Calu3 (cell line): ENCODE measurements around the gene APH1B. TPM values are rescaled to one million over a fixed set of nuclear protein-coding genes. Genes with fewer than 3 reads are reported as not detected.

Experiments
- BruUV-seq: library from RNA; stranded (reverse); fragments of 400-500 nt; replicated peaks from 2 replicates; lab custom pipeline; 2021; lab: Mats Ljungman, UMichigan
- CTCF ChIA-PET: fragments of 300-600 bp; sonication (Branson Sonifier 250); formaldehyde crosslinking; loops from one replicate; lab custom pipeline; 2022; ENCODE audit warnings: antibody characterized with exemption; lab: Charles Lee
- DNase-seq: peaks from one replicate; pipeline ENCODE4 v3.0.0; 2022
- H3K27ac Mint-ChIP-seq: one replicate; pipeline ENCODE4 v1.8.0; 2022; ENCODE audit warnings: mixed read lengths; ENCODE audit not compliant: unreplicated experiment
- H3K27me3 Mint-ChIP-seq: one replicate; pipeline ENCODE4 v1.8.0; 2022; ENCODE audit warnings: mixed read lengths; ENCODE audit not compliant: unreplicated experiment
- H3K36me3 Mint-ChIP-seq: one replicate; pipeline ENCODE4 v1.8.0; 2022; ENCODE audit warnings: mild to moderate bottlenecking, moderate library complexity, mixed read lengths; ENCODE audit not compliant: insufficient read depth, unreplicated experiment
- H3K4me1 Mint-ChIP-seq: one replicate; pipeline ENCODE4 v1.8.0; 2022; ENCODE audit warnings: mild to moderate bottlenecking, low read depth, mixed read lengths; ENCODE audit not compliant: unreplicated experiment
- H3K4me3 Mint-ChIP-seq: one replicate; pipeline ENCODE4 v1.8.0; 2022; ENCODE audit warnings: mild to moderate bottlenecking, low read depth, moderate library complexity, mixed read lengths; ENCODE audit not compliant: unreplicated experiment
- H3K9me3 Mint-ChIP-seq: one replicate; pipeline ENCODE4 v1.8.0; 2022; ENCODE audit warnings: low read depth, mixed read lengths; ENCODE audit not compliant: unreplicated experiment
- intact Hi-C: fragments of 100-400 bp; cut with micrococcal nuclease; formaldehyde crosslinking; loops from one replicate; pipeline ENCODE4 v1.10.0; 2022; ENCODE audit not compliant: unreplicated experiment
- total RNA-seq: library from RNA; stranded (reverse); gene quantifications from 2 replicates; pipeline ENCODE4 v1.2.3, GENCODE V29; 2022
- TF ChIP-seq, protein P1 (sequence below): fragments of 200-600 bp; IDR thresholded peaks from one replicate; pipeline ENCODE4 v1.8.0; 2022; ENCODE audit warnings: antibody characterized with exemption; ENCODE audit not compliant: unreplicated experiment

The APH1B gene
- total RNA-seq, 1 experiment from 2014 or later, result 11.4 TPM

DNA sequence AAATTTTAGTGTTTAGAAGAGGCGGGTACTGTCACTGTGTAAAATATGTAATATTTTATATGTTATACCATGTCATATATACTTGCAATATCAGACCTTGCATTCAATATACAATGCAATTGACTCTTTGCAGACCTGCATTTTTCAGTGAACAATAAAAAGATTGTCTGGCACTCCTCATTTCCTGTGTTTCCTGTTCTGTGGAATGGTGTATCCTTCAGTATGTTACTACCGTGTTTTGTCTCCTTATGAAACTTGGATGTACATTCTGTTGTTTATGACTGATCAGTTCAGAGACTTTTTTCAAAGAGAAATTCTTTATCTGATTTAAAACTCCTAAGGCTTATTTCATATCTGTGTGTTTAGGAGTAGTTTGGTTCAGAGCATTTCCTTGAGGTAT lies 31.5 kb downstream of the APH1B start:
- H3K9me3 Mint-ChIP-seq, result peaks cover 5% of the 10 kb centered on the region
- no peaks in the 10 kb centered on the region for H3K36me3 Mint-ChIP-seq
- no peak overlapping the region for H3K4me3 Mint-ChIP-seq
- H3K4me1 Mint-ChIP-seq, result peaks cover 8% of the 10 kb centered on the region
- CTCF ChIA-PET, result interaction anchor here (0.6 kb wide), 1 partner anchor 567 kb away, joined by 3 read pairs; no protein-coding TSS in a partner anchor
- TF ChIP-seq, protein P1, sequence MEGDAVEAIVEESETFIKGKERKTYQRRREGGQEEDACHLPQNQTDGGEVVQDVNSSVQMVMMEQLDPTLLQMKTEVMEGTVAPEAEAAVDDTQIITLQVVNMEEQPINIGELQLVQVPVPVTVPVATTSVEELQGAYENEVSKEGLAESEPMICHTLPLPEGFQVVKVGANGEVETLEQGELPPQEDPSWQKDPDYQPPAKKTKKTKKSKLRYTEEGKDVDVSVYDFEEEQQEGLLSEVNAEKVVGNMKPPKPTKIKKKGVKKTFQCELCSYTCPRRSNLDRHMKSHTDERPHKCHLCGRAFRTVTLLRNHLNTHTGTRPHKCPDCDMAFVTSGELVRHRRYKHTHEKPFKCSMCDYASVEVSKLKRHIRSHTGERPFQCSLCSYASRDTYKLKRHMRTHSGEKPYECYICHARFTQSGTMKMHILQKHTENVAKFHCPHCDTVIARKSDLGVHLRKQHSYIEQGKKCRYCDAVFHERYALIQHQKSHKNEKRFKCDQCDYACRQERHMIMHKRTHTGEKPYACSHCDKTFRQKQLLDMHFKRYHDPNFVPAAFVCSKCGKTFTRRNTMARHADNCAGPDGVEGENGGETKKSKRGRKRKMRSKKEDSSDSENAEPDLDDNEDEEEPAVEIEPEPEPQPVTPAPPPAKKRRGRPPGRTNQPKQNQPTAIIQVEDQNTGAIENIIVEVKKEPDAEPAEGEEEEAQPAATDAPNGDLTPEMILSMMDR, result no peak
- intact Hi-C loops, result loop anchor here (10.0 kb wide), 1 partner anchor 246 kb away; no protein-coding TSS in a partner anchor
- H3K27me3 Mint-ChIP-seq, result no peaks in the 10 kb centered on the region
- DNase-seq, result no peak
- no peak overlapping the region for H3K27ac Mint-ChIP-seq
- BruUV-seq, result no TSS peak

DNA sequence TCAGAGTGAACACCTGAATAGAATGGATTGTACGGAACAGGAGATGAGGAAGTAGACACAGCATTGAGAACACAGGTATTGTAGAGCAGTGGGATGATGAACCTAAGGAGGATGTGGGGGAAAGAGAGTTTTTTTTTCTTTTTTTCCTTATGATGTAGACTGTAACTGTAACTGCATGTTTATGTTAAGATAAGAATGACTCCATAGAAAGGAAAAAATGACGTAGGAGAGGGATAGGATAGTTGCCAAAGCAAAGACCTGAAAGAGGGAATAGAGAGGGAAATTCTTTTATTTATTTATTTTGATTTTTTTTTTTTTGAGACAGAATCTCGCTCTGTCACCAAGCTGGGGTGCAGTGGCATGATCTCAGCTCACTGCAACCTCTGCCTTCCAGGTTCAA lies 33.2 kb downstream of the APH1B start:
- TF ChIP-seq, protein P1, result no peak
- no peaks in the 10 kb centered on the region for H3K27me3 Mint-ChIP-seq
- intact Hi-C loops, result no loop called here
- no peak overlapping the region for H3K27ac Mint-ChIP-seq
- peaks cover 8% of the 10 kb centered on the region for H3K4me1 Mint-ChIP-seq
- H3K9me3 Mint-ChIP-seq, result peaks cover 5% of the 10 kb centered on the region
- no TSS peak for BruUV-seq
- no peak for DNase-seq
- H3K4me3 Mint-ChIP-seq, result no peak overlapping the region
- CTCF ChIA-PET, result interaction anchor here (0.7 kb wide), 1 partner anchor 153 kb away, joined by 3 read pairs; no protein-coding TSS in a partner anchor
- H3K36me3 Mint-ChIP-seq, result no peaks in the 10 kb centered on the region

DNA sequence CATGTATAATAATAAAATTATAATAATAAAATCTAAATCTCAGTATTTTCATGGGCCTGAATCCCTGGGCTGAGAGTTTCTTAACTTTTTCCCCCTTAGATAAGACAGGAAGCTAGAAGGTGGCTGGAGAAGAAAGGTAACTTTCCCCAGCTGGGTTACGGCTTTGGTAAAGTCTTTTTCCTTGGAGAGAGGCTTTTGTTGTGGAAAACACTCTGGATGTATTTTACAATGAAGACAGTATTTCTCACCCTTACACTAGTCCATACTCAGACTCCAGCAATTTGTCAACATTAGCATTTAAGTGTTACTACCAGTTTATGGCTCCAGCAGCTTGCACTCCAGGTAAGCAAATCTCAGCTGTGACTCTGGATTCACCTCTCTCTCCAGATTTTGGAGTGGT lies 34.9 kb downstream of the APH1B start:
- BruUV-seq, result no TSS peak
- H3K36me3 Mint-ChIP-seq, result no peaks in the 10 kb centered on the region
- TF ChIP-seq, protein P1, result no peak
- intact Hi-C loops, result no loop called here
- no peak for DNase-seq
- H3K4me1 Mint-ChIP-seq, result peaks cover 8% of the 10 kb centered on the region
- CTCF ChIA-PET, result interaction anchor here (0.6 to 0.7 kb wide), 2 partner anchors 666 to 725 kb away, joined by 3 read pairs; no protein-coding TSS in a partner anchor
- no peak overlapping the region for H3K27ac Mint-ChIP-seq
- peaks cover 5% of the 10 kb centered on the region for H3K9me3 Mint-ChIP-seq
- peaks cover under 1% of the 10 kb centered on the region for H3K27me3 Mint-ChIP-seq
- no peak overlapping the region for H3K4me3 Mint-ChIP-seq

DNA sequence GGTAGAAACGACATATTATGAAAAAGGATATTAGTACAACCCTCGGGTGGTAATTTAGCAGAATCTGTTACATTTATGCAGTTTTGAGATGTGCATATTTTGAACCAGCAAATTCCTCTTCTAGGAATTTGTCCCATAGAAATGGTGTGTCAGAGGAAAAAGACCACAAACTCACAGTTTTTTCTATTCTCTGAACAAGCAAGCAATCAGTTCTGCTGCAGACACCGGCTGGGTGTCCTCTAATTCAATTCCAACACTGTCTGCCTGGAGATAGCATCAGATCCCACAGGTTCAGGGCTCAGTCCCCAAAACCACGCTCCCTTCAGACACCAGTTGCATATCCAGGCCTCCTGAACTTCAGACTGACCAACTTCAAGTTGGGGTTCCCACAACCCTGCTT lies 36.4 kb downstream of the APH1B start:
- H3K4me1 Mint-ChIP-seq, result peaks cover 7% of the 10 kb centered on the region
- no peak for DNase-seq
- H3K27ac Mint-ChIP-seq, result no peak overlapping the region
- no peaks in the 10 kb centered on the region for H3K36me3 Mint-ChIP-seq
- intact Hi-C loops, result no loop called here
- TF ChIP-seq, protein P1, result no peak
- BruUV-seq, result no TSS peak
- CTCF ChIA-PET, result no interaction called here
- H3K9me3 Mint-ChIP-seq, result peaks cover 5% of the 10 kb centered on the region
- H3K4me3 Mint-ChIP-seq, result no peak overlapping the region
- peaks cover 13% of the 10 kb centered on the region for H3K27me3 Mint-ChIP-seq
